Activated T-cell treated with anti-CD3 and anti-CD28 coated beads, Interleukin-2, amount 50 U/mL, for 48 hours (primary cell): Measurements from ENCODE around the gene RUSC2.
"Not testable (repeated sequence)": the region's sequence is repeated elsewhere in the genome, so short reads cannot be mapped to it uniquely, and the experiment has no call there.

Experiments used
- DNase-seq, 2 experiments: peaks; one replicate each; pipeline ENCODE4 v3.0.0-alpha.2; 2020

The RUSC2 gene

GRCh38 chr9:35489313-35490154 is at the start of gene RUSC2:
Gene RUSC2, plus strand, starts transcription at chr9:35490111. Its CDS starts 56,411 bp downstream, at chr9:35546522.
- DNase-seq: peak; percentile 75 to 80

- no peak for DNase-seq
Observed at GRCh38 chr9:35446012-35446411, 43.9 kb upstream of the RUSC2 start.

GRCh38 chr9:35448496-35448895 is 41.4 kb upstream of the RUSC2 start:
- DNase-seq: no peak

- no peak for DNase-seq
Observed at GRCh38 chr9:35452481-35452880, 37.4 kb upstream of the RUSC2 start.

- DNase-seq: no peak
Observed at GRCh38 chr9:35453786-35454185, 36.1 kb upstream of the RUSC2 start.

GRCh38 chr9:35464141-35465025 is 25.5 kb upstream of the RUSC2 start:
- DNase-seq: no peak

GRCh38 chr9:35470340-35470739 is 19.6 kb upstream of the RUSC2 start:
- DNase-seq: no peak

GRCh38 chr9:35470894-35471293 is 19.0 kb upstream of the RUSC2 start:
- no peak for DNase-seq

GRCh38 chr9:35476596-35476995 is 13.3 kb upstream of the RUSC2 start:
- no peak for DNase-seq

- DNase-seq: peak in 1 of 2 experiments; percentile 39
Observed at GRCh38 chr9:35477211-35477855, 12.6 kb upstream of the RUSC2 start.

GRCh38 chr9:35478871-35479270 is 11.0 kb upstream of the RUSC2 start:
- no peak for DNase-seq

GRCh38 chr9:35481347-35481975 is 8.4 kb upstream of the RUSC2 start:
- peak in 1 of 2 experiments; percentile 45 for DNase-seq

- no peak for DNase-seq
Observed at GRCh38 chr9:35482071-35482470, 7.8 kb upstream of the RUSC2 start.

GRCh38 chr9:35484406-35484805 is 5.5 kb upstream of the RUSC2 start:
- no peak for DNase-seq

- no peak for DNase-seq
Observed at GRCh38 chr9:35487081-35487480, 2.8 kb upstream of the RUSC2 start.

- DNase-seq: no peak
Observed at GRCh38 chr9:35488021-35488420, 1.9 kb upstream of the RUSC2 start.

GRCh38 chr9:35488566-35489312 is 1.2 kb upstream of the RUSC2 start:
- DNase-seq: no peak

GRCh38 chr9:35490155-35490909 is 421 bp downstream of the RUSC2 start:
- DNase-seq: peak; percentile 31 to 33

- no peak for DNase-seq
Observed at GRCh38 chr9:35490910-35491465, 1.1 kb downstream of the RUSC2 start.

- not testable (repeated sequence) for DNase-seq
Observed at GRCh38 chr9:35493119-35493518, 3.2 kb downstream of the RUSC2 start.

GRCh38 chr9:35495984-35496383 is 6.1 kb downstream of the RUSC2 start:
- DNase-seq: no peak
